OCI-LY3 (cell line): ENCODE data around the gene IQCB1.

Source experiments
- CTCF ChIP-seq: fragments of 200-600, 300-600 bp; sonication (generic); IDR thresholded peaks from 2 replicates; pipeline ENCODE4 v1.5.1; 2014; ENCODE audit warnings: antibody characterized with exemption, low read length, low read depth
- EZH2phosphoT487 ChIP-seq: fragments of 200-600 bp; shearing (Covaris generic); IDR thresholded peaks from 2 replicates; pipeline ENCODE4 v1.6.1; 2018; ENCODE audit warnings: antibody characterized with exemption, mixed run types, low read depth

- TF ChIP-seq CTCF (no peak), EZH2phosphoT487 (no peak)
Observed at GRCh38 chr3:121730940-121731687, 103.7 kb downstream of the IQCB1 start.
